Erythroblast (primary cell): ENCODE measurements around the gene TMPRSS7.

Experiments used
- GATA1 ChIP-seq: IDR thresholded peaks from 2 replicates; pipeline ENCODE4 v1.6.1; 2011; ENCODE audit warnings: low read depth, mild to moderate bottlenecking, control low read depth, low read length, moderate library complexity
- POLR2A ChIP-seq: IDR thresholded peaks from 2 replicates; pipeline ENCODE4 v1.6.1; 2011; ENCODE audit warnings: mild to moderate bottlenecking, low read length

DNA sequence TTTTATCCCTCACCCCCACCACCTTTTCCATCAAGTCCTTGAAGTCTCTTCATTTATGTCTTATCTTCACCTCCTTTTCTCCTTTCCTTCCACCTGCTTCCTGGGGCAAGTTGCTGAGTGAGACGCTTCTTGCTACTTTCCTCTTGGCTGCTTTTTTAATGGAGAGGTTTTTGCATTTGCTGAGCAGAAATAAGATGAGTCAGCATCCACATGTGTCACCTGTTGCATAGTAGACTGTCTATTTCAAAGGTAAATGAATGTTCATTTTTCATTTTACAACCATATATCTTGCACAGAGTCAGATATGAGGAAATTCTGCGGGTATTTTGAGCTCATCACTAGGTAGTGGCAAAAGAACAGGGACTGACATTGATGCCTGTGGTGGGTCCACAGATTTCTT is 70.2 kb downstream of the TMPRSS7 start:
- no peak for TF ChIP-seq POLR2A
- no peak for TF ChIP-seq GATA1
